ENCODE measurements around the gene GJA3.

DNA sequence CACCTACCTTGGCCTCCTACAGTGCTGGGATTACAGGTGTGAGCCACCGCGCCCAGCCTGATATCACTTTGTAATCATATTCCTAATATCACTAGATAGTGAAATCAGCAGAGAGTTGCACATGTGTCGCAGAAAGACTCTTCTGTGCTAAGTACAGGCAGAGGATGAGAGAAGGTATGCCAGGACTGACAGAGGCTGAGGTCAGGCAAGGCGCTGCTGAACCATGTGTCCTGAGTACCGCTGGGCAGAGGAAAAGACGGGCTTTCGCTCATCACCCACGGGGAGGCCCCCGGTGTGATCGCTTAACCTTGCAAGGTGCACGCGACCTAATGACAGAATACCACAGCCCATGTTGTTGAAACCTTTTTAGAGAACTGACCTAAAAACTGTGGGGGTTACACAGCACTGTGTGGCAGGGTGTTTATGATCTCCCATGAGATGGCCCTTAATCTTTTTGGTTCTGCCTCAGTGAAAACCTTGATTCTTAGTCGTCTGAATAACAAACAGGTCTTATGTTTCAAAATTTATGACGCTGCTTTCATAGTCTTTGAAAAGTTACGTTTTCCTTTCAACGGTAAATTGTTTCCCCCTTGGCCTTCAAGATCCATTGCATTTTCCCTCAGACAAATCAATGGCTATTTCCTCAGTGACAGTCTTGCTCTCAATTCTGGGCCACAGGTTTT is 12.2 kb downstream of the GJA3 start:
- TF ChIP-seq, protein P1, sequence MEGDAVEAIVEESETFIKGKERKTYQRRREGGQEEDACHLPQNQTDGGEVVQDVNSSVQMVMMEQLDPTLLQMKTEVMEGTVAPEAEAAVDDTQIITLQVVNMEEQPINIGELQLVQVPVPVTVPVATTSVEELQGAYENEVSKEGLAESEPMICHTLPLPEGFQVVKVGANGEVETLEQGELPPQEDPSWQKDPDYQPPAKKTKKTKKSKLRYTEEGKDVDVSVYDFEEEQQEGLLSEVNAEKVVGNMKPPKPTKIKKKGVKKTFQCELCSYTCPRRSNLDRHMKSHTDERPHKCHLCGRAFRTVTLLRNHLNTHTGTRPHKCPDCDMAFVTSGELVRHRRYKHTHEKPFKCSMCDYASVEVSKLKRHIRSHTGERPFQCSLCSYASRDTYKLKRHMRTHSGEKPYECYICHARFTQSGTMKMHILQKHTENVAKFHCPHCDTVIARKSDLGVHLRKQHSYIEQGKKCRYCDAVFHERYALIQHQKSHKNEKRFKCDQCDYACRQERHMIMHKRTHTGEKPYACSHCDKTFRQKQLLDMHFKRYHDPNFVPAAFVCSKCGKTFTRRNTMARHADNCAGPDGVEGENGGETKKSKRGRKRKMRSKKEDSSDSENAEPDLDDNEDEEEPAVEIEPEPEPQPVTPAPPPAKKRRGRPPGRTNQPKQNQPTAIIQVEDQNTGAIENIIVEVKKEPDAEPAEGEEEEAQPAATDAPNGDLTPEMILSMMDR (IDR thresholded peaks at IDR 0.05): no peak
- no peak for TF ChIP-seq POLR2AphosphoS5 (IDR thresholded peaks at IDR 0.05)
- no peak for TF ChIP-seq POLR2A (IDR thresholded peaks at IDR 0.05; ENCODE audit: low read depth)
